MM.1S (cell line): Measurements from ENCODE around the gene GLB1L3.

ENCODE experiments used
- DNase-seq: peaks from one replicate; pipeline ENCODE4 v3.0.0-alpha.2; 2015
- H2AFZ ChIP-seq: fragments of 300-600 bp; sonication (generic); 2 replicates; pipeline ENCODE4 v1.6.0; 2016; ENCODE audit warnings: antibody characterized with exemption, low read length
- H3F3A ChIP-seq: fragments of 300-600 bp; sonication (generic); 2 replicates; pipeline ENCODE4 v1.6.1; 2016; ENCODE audit warnings: mild to moderate bottlenecking, antibody characterized with exemption, low read length, moderate library complexity, mixed read lengths; ENCODE audit not compliant: insufficient read depth
- H3K27ac ChIP-seq: fragments of 300-600 bp; sonication (generic); 2 replicates; pipeline ENCODE4 v1.5.1; 2016; ENCODE audit warnings: mild to moderate bottlenecking, low read length
- H3K27me3 ChIP-seq: fragments of 300-600 bp; sonication (generic); replicated peaks from 2 replicates; pipeline ENCODE4 v1.6.0; 2016; ENCODE audit warnings: low read length; ENCODE audit not compliant: insufficient read depth
- H3K36me3 ChIP-seq: fragments of 300-600 bp; sonication (generic); replicated peaks from 2 replicates; pipeline ENCODE4 v1.6.1; 2016; ENCODE audit warnings: mild to moderate bottlenecking, low read length, mixed read lengths; ENCODE audit not compliant: insufficient read depth
- H3K4me1 ChIP-seq: fragments of 300-600 bp; sonication (generic); 2 replicates; pipeline ENCODE4 v1.6.1; 2016; ENCODE audit warnings: low read length, mixed read lengths
- H3K4me2 ChIP-seq: fragments of 300-600 bp; sonication (generic); 2 replicates; pipeline ENCODE4 v1.6.0; 2016; ENCODE audit warnings: low read depth, low read length
- H3K4me3 ChIP-seq: fragments of 300-600 bp; sonication (generic); 2 replicates; pipeline ENCODE4 v1.5.1; 2016; ENCODE audit warnings: low read length, mixed read lengths
- H3K79me2 ChIP-seq: fragments of 300-600 bp; sonication (generic); 2 replicates; pipeline ENCODE4 v1.6.1; 2016; ENCODE audit warnings: mixed run types, low read length, mixed read lengths
- H3K9ac ChIP-seq: fragments of 300-600 bp; sonication (generic); 2 replicates; pipeline ENCODE4 v1.6.1; 2016; ENCODE audit warnings: low read length, mixed read lengths
- H3K9me2 ChIP-seq: fragments of 300-600 bp; sonication (generic); replicated peaks from 2 replicates; pipeline ENCODE4 v1.6.1; 2016; ENCODE audit warnings: mild to moderate bottlenecking, low read length, mixed read lengths; ENCODE audit not compliant: insufficient read depth
- H3K9me3 ChIP-seq: fragments of 300-600 bp; sonication (generic); replicated peaks from 2 replicates; pipeline ENCODE4 v1.6.1; 2016; ENCODE audit warnings: mild to moderate bottlenecking, low read length, mixed read lengths; ENCODE audit not compliant: insufficient read depth
- H4K20me1 ChIP-seq: fragments of 300-600 bp; sonication (generic); 2 replicates; pipeline ENCODE4 v1.6.1; 2016; ENCODE audit warnings: mild to moderate bottlenecking, low read length, moderate library complexity, mixed read lengths; ENCODE audit not compliant: insufficient read depth
- CTCF ChIP-seq: fragments of 300-600 bp; sonication (generic); IDR thresholded peaks from 2 replicates; pipeline ENCODE4 v1.5.1; 2016; ENCODE audit warnings: antibody characterized with exemption, low read length, mixed read lengths
- EZH2 ChIP-seq: fragments of 300-600 bp; sonication (generic); optimal IDR thresholded peaks from 2 replicates; pipeline ENCODE3; 2017; ENCODE audit warnings: low read depth, mild to moderate bottlenecking, antibody characterized with exemption, low read length, mixed read lengths
- EZH2phosphoT487 ChIP-seq: fragments of 300-600 bp; sonication (generic); IDR thresholded peaks from 2 replicates; pipeline ENCODE4 v1.6.1; 2018; ENCODE audit warnings: antibody characterized with exemption, low read length

Gene GLB1L3

DNA sequence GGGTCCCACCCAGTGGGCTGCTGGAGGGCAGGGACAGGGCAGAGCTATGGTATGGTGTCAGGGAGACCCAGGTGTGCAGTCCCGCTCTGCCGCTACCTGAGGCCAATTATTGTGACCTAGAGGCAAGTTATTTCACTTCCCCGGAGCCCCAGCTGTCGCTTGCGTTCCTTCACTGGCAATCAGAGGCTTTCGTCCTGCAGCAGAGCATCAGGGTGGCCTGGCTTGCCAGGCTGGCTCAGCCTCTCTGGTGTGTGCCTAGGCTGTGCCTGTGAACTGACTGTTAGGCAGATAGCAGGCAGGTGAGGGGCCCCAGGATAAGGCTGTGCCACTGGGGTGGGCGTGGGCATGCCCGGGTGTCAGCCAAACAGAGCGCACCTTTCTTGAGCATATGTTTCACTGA, 87.0 kb downstream of the GLB1L3 start:
- no peaks in the 10 kb centered on the region; the same call in 1 of the 2 replicates for H3K27me3 ChIP-seq
- no peak for DNase-seq
- no peaks in the 10 kb centered on the region for H3F3A ChIP-seq
- H3K9ac ChIP-seq: no peak overlapping the region
- H3K4me3 ChIP-seq: no peak overlapping the region
- H4K20me1 ChIP-seq: no peaks in the 10 kb centered on the region
- no peak overlapping the region for H3K27ac ChIP-seq
- no peak overlapping the region for H3K4me2 ChIP-seq
- H3K9me3 ChIP-seq: no peaks in the 10 kb centered on the region
- no peaks in the 10 kb centered on the region for H3K9me2 ChIP-seq
- no peak for TF ChIP-seq CTCF
- TF ChIP-seq EZH2: no peak
- no peak overlapping the region for H2AFZ ChIP-seq
- no peaks in the 10 kb centered on the region for H3K4me1 ChIP-seq
- H3K79me2 ChIP-seq: no peaks in the 10 kb centered on the region
- H3K36me3 ChIP-seq: no peaks in the 10 kb centered on the region

GRCh38 chr11:134363592-134363991, 87.4 kb downstream of the GLB1L3 start:
- Histone ChIP-seq H3K27ac (no peak overlapping the region), H3K4me3 (no peak overlapping the region), H3K9ac (no peak overlapping the region), H3K27me3 (no peaks in the 10 kb centered on the region; the same call in 1 of the 2 replicates), H3F3A (no peaks in the 10 kb centered on the region), H2AFZ (no peak overlapping the region), H3K79me2 (no peaks in the 10 kb centered on the region), H3K4me1 (no peaks in the 10 kb centered on the region), H4K20me1 (no peaks in the 10 kb centered on the region), H3K4me2 (no peak overlapping the region), H3K9me3 (no peaks in the 10 kb centered on the region), H3K36me3 (no peaks in the 10 kb centered on the region), H3K9me2 (no peaks in the 10 kb centered on the region)
- DNase-seq: no peak
- TF ChIP-seq EZH2phosphoT487 (no peak), EZH2 (no peak), CTCF (no peak)

DNA sequence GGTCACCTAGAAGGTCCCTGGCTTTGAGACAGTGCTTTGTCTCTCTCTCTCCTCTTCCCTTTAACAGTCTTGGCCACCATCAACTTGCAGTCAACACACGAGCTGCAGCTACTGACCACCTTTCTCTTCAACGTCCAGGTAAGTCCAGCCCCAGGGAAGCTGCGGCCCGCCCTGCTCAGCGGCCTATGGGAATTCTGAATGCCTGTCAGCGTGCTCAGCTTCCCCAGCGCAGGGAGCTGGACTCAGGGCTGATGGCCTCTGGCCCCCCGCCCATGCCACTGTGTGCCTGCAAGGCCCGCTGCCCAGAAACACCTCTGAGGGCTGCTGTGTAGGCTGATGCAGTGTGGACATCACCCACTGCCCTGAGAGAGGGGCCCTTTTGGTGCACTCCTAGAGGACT, 88.1 kb downstream of the GLB1L3 start:
- Histone ChIP-seq H3K79me2 (no peaks in the 10 kb centered on the region), H2AFZ (no peak overlapping the region), H4K20me1 (no peaks in the 10 kb centered on the region), H3K9ac (no peak overlapping the region), H3K36me3 (no peaks in the 10 kb centered on the region), H3K9me3 (no peaks in the 10 kb centered on the region), H3K4me3 (no peak overlapping the region), H3K27ac (no peak overlapping the region), H3K4me2 (no peak overlapping the region), H3F3A (no peaks in the 10 kb centered on the region), H3K9me2 (no peaks in the 10 kb centered on the region), H3K27me3 (no peaks in the 10 kb centered on the region; the same call in 1 of the 2 replicates), H3K4me1 (no peaks in the 10 kb centered on the region)
- DNase-seq: no peak
- no peak for TF ChIP-seq EZH2phosphoT487
- TF ChIP-seq CTCF: no peak
- TF ChIP-seq EZH2: no peak
